ENCODE data around the gene FCHO2. TPM values are rescaled to one million over a fixed set of nuclear protein-coding genes. Genes with fewer than 3 reads are reported as not detected.
"Not testable (repeated sequence)": the region's sequence is repeated elsewhere in the genome, so short reads cannot be mapped to it uniquely, and the experiment has no call there.

Gene FCHO2, protein sequence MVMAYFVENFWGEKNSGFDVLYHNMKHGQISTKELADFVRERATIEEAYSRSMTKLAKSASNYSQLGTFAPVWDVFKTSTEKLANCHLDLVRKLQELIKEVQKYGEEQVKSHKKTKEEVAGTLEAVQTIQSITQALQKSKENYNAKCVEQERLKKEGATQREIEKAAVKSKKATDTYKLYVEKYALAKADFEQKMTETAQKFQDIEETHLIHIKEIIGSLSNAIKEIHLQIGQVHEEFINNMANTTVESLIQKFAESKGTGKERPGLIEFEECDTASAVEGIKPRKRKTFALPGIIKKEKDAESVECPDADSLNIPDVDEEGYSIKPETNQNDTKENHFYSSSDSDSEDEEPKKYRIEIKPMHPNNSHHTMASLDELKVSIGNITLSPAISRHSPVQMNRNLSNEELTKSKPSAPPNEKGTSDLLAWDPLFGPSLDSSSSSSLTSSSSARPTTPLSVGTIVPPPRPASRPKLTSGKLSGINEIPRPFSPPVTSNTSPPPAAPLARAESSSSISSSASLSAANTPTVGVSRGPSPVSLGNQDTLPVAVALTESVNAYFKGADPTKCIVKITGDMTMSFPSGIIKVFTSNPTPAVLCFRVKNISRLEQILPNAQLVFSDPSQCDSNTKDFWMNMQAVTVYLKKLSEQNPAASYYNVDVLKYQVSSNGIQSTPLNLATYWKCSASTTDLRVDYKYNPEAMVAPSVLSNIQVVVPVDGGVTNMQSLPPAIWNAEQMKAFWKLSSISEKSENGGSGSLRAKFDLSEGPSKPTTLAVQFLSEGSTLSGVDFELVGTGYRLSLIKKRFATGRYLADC
- total RNA-seq = 25.9 and 32.9 TPM in 2 replicates

DNA sequence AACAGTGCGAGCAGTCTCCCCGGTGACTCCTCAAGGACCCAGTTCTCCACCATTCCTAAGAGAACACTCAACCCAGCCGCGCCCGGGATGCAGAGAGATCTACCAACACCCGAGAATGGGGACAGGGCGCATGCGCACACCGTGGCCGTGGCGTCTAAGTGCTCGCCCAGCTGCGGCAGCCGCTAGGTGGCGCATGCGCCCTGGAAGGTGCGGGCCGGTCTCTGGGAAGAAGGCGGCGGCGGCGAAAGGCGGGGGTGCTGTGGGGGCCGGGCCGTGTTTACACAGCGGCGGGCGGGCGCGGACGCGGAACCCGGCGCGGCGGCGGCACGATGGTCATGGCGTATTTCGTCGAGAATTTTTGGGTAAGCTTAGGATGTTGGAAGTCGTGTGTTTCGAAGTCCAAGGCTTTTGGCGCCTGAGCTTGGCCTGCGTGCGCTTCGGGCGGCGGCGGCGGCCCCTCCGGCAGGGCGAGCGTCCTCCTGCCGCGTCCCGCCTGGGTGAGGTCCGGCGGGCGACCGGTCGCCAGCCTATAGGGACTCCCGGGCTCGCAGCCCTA, at the start of gene FCHO2:
TSS of gene FCHO2 (plus strand) at position 274 of the 556 bp plus-strand sequence. CDS start at position 330, 56 bp downstream.
- peak; percentile 97 for DNase-seq (ENCODE audit: low read depth in 2 of 2)

DNA sequence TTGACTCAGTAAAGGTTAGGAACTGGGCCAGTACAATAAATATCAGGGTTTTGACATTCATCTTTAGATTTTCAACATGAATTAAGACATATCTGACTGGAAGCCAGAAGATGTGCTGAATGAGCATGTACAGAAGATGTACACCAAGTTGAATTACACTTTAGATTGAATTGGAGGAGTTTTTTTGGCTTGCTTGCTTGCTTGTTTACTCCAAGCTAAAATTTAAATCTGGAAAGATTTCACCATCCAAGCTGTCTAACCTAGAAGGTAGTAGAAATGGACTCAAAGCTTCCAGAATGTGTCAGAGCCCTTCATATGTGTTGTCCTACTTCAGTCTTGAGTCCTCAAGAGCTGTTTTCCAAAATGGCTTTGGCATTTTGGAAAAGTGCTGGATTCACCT, 49.0 kb upstream of the FCHO2 start:
- DNase-seq (ENCODE audit: low read depth in 2 of 2) = no peak

DNA sequence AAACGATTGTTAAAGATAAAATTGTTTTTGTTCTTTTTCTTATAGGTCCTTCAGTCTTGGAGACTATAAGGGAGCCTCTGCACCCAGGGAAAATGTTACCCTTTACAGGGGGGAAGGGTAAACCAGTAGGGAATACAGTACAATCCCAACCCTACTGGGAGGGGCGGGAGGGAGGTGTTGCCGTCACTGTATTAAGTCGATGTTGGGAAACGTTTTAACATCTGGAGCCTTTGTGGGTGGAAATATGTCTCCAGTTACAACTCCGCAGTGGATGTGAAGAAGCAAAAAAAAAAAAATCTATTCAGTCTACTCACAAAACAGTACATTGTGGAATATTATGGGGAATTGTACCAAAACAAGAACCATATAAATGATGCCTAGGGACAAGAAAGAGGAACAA, 47.2 kb upstream of the FCHO2 start:
- no peak for DNase-seq (ENCODE audit: low read depth in 2 of 2)

DNA sequence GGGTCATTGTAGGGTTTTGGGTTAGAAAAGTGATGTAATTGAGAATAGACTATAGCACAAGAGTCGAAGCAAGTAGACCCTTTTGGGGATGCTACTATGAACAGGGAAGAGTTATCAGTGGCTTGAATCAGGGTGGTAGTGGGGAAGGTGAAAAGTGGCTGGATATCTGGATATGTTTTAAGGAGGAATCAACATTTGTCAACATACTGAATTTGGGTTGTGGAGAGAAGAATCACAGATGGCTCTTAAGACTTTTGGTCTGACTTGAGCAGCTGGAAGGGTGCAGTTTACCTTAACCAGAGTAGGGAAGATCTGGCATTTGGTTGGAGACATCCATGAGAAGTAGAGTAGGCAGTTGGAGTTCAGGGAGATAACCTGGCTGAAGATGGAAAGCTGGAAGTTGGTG, 38.5 kb upstream of the FCHO2 start:
- DNase-seq (ENCODE audit: low read depth in 2 of 2) = no peak

DNA sequence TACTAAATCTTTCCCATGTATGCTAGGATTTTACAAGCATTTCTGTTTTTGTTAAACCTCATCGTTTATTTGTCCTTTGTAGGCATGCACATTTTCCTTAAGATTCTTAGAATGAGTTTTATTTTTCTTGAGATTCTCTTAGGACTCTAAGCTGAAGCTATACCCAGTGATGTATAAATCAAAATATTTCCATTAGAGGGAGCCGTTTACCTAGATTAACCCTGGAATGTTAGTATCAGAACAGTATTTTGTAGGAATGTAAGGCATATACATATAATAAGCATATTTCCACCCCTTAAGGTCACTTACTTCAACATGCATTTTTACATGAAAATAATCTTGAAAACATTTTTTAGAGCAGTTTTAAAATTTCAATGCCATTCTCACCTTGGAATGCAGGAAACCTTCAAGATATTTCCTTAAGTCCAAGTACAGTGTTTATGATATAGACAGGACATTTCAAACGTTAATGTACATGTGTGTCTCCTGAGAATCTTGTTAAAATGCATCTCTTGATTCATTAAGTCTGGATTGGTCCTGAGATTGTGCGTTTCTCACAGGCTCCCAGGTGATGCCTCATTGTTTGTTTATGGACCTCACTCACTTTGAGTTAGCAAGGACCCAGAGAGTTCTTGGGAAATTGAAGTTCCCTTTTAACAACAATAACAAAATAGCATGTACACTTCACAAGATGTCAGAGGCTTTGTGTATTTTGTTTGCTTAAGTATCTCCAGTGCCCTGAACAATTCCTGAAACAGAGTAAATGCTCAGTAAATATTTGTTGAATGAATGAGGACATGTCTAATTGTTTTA, 34.9 kb upstream of the FCHO2 start:
- peak; percentile 28 to 35 for DNase-seq (ENCODE audit: low read depth in 2 of 2)

DNA sequence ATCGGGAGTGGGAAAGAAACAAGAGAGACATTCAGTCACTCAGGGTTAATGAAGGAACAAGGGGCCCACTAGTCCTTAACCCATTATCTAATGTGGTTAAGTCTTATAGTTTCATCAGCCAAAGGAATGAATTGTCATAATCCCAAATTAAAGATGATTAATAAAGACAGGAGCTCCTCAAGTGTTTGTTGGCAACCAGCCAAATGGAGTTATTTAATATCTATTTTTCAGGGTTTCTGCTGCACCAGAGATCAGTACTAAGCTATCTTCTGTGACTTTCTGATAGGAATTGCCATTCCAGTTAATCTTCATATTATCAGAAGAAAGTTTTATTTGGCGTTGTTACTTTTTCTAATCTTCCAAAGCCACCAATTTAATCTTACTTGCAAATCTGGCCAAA, 34.0 kb upstream of the FCHO2 start:
- no peak for DNase-seq (ENCODE audit: low read depth in 2 of 2)

DNA sequence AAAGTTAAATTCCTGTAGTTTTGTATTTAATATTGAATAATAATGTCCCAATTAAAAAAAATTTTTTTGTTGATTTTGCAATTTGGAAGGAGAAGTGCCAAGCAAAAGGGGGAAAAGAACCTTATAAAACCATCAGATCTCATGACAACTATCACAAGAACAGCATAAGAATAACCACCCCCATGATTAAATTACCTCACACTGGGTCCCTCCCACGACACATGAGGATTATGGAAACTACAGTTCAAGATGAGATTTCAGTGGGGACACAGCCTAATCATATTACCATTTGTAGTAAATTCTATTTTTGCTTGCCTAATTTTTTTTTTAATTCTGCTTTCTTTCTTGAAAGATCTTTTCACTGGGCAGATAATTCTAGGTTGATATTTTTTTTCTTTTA, 33.4 kb upstream of the FCHO2 start:
- DNase-seq (ENCODE audit: low read depth in 2 of 2) = no peak

DNA sequence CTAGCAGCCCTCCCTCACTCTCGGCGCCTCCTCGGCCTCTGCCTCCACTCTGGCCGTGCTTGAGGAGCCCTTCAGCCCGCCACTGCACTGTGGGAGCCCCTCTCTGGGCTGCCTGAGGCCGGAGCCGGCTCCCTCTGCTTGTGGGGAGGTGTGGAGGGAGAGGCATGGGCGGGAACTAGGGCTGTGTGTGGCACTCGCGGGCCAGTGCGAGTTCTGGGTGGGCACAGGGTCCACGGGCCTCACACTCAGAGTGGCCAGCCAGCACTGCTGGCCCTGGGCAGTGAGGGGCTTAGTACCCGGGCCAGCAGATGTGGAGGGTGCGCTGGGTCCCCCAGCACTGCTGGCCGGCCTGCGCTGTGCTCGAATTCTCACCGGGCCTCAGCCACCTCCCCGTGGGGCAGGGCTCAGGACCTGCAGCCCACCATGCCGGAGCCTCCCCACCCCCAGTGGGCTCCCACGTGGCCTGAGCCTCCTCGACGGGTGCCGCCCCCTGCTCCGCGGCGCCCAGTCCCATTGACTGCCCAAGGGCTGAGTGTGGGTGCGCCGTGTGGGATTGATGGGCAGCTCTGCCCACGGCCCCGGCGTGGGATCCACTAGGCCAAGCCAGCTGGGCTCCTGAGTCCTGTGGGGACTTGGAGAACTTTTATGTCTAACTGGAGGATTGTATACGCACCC, 30.4 kb upstream of the FCHO2 start:
- DNase-seq (ENCODE audit: low read depth in 2 of 2) = no peak

DNA sequence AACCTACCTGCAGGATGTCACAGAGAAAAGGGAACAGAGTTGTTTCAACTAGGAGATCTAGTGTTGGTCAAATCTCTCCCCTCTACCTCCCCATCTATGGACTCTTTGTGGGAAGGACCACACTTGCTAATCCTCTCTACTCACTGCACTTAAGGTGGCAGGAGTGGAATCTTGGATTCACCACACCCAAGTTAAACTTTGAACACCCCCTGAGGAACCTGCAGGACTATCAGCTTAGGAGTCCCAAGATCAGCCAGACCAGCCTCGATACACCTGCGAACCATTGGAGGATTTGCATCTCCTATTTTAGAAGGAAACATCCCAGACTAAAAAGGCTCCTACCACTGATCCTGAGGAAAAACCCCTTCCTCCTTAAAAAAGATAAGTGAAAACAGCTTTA, 23.2 kb upstream of the FCHO2 start:
- not testable (repeated sequence) for DNase-seq (ENCODE audit: low read depth in 2 of 2)

DNA sequence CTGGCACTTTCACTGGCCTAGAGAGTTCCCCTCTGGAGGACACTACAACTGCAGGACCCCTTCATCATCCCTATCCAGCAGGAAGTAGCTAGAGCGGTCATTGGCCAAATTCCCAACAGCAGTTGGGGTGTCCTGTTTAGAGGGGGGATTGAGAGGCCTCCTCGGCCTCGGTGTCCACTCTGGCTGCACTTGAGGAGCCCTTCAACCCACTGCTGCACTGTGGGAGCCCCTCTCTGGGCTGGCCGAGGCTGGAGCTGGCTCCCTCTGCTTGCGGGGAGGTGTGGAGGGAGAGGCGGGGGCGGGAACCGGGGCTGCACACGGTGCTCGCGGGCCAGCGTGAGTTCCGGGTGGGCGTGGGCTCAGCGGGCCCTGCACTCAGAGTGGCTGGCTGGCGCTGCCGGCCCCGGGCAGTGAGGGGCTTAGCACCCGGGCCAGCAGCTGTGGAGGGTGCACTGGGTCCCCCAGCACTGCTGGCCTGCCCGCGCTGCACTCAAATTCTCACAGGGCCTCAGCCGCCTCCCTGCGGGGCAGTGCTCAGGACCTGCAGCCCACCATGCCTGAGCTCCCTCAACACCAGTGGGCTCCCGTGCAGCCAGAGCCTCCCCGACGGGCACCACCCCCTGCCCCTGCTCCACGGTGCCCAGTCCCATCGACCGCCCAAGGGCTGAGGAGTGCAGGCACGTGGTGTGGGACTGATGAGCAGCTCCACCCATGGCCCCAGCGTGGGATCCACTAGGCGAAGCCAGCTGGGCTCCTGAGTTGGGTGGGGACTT, 20.7 kb upstream of the FCHO2 start:
- not testable (repeated sequence) for DNase-seq (ENCODE audit: low read depth in 2 of 2)

DNA sequence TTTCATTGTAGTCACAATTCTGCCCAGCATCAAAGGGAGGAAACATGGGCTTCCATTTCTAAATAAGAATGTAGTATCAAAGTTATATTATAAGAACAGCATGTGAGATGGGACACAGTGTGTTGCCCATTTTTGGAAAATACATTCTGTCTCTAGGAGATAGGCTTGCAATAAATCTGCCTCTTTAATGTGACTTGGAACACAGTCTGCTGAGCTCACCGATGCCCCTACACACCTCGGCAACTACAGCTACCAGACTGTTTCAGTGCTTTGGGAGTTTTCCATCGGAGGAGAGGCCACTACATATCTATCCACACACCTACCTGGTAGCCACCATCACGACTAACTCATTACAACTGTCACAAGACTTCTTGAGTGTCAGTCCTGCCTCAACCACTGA, 18.9 kb upstream of the FCHO2 start:
- DNase-seq (ENCODE audit: low read depth in 2 of 2) = no peak

DNA sequence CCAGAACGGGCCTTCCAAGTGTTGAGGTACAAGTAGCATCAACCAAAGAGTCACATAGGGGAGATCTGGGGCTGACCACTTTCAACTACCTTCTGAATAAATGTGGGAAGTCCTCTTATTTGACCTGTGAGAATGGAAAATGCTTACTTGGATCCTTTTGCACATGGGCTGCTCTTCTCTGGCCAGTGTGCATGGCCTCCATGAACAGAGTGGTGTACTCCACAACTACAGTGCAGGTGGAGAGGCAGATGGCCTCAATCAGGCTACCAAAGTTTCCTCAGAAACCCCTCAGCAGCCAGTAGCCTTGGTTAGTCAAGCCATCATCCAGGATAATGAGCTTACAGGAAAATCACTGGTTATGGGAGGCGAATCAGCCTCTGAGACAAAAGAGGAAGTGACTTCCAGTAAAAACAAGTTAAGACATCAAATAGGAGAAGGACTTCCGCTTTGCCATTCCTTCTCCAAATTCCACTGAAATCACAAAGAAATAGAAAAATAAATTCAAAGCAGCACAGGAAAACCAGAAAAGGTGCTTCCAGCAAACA, 18.3 kb upstream of the FCHO2 start:
- DNase-seq (ENCODE audit: low read depth in 2 of 2) = peak in 1 of 2 donors; percentile 61

DNA sequence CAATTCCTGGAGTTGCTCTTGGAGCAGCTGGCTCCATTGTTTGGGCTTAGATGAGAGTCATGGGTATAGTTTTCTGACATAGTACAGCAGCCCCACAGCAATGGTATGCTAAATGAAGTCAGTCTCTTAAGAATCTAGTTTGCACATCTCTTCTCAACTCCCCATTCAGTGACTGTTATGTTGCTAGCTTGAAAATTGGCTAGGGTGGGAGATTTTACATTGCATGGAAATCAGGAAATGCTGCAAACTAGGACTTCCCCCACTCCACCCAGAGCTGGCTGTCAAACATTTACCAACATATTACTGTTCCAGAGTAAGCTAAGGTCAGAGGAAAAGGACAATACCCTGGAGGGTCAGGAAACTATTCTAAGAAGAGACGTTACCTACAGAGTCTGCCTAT, 17.6 kb upstream of the FCHO2 start:
- peak; percentile 41 to 58 for DNase-seq (ENCODE audit: low read depth in 2 of 2)

DNA sequence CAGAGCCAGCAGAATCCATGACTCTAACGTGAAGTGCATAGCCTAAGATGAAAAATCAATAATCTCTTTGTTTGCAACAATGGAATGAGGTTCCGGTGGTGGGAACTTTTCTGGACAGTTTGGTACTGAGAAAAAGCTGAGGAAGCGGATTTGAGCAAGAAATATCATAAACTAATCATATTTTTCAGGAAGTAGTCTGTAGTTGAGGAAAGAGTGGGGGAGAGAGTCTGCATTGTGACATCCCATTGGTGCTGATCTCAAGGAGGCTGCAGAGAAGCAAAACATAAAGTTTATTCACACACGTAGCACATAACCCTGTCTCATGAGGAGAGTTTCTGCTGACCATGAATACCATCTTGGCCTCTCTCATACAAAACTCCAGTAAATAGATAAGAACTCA, 15.8 kb upstream of the FCHO2 start:
- DNase-seq (ENCODE audit: low read depth in 2 of 2) = no peak

DNA sequence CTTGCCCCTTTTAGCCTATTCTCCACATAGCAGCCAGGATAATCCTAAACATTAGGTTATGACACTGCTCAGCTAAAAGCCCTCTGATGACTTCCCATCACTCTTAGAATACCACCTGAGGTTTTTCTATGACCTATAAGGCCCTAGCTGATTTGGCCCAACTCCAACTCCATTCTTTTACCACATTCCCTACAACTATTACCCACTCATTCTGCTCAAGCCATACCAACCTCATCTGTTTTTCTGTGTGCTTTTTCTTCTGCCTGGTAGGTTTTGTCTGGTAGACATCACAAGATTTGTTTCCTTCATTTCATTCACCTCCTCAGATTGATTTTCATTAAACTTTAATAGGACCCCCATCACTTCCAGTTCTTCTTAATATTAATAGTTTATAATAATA, 12.5 kb upstream of the FCHO2 start:
- no peak for DNase-seq (ENCODE audit: low read depth in 2 of 2)

DNA sequence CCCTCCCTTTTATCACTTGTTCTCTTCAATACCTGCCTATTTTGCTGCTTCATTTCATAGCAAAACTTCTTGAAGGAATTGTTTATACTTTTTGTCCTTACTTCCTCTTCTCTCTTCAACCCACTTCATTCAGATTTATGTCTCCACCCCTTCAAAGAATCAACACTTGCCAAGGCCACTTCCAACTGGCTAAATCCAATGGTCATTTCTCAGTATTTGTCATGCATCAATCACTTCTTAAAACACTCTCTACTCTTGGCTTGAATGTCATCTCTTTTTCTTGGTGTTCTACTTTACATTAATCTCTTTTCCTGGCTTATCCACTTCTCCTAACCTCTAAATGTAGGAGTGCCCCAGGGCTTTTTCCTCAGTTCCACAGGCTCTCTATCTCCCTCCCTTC, 8.3 kb upstream of the FCHO2 start:
- no peak for DNase-seq (ENCODE audit: low read depth in 2 of 2)

DNA sequence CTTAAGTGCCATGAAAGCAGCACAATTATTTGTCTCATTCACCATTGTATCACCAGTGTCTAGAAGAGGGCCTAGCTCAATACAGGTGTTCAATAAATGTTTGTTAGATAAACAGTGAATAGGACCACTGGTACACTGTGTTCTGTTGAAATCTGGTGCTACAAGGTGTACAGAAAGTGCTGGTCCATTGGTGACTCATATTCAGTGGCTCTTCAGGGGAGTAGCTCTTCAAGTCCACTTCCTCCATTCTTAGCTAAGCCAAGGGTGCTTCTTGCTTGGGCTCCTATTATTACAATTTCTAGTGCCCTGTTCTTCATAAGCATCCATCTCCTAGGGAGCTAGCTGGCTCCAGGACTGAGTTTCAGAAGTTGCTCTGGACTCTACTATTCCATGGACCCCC, 6.4 kb upstream of the FCHO2 start:
- peak in 1 of 2 donors; percentile 36 for DNase-seq (ENCODE audit: low read depth in 2 of 2)

DNA sequence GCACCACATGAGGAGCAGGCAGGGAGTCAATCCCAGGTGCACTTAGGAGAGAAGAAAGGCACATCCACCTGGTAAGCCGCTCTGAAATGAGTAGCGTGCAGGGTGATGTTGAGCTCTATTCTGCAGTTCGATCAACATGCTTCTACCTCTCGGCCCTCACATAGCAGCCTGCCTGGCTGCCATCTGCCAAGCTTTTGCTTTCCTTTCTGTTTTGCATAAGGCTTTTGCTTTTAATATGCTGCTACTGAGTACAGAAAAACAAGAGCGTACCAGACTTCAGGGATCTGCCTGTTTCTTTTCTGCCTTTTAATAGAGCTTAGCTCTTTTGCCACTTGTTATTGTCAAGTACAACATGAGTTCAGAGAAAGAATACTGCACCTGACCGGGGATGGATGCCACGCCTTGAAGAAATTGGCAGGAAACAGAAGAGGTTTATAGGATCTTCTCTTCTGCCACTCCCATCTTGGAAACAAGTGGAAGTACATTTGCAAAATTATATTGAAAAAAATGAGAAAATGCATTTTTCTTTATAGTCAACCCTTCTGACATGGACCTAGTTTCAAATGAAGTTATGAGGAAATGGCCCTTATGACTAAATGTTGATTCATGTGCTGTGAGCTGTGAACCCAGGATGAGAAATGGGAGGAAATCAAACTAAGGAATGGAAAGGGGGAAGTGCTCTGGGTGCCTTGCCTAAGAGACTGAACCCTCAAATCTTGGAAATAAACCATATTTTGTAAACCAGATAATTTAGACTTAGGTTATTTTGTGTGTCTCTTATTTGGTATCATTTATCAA, 4.0 kb upstream of the FCHO2 start:
- DNase-seq (ENCODE audit: low read depth in 2 of 2) = peak in 1 of 2 donors; percentile 83

DNA sequence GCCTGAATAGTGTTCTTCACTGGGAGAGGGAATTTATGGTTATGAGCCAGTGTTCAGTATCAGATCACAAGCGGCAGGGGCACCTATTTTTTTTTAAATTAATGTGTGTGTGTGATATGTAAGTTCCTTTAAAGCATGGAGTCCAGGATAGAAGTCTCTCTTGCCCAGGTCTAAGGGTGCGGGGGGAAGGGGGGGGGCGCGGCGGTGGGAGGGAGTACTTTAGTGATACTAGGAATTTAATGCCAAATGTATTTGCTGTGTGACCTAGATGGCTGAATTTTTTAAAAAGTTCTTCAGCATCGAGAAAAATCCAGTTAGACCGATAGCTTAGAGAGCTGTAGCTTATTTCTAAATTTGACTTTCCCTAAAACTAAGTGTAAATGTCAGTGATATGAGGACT, 1.5 kb upstream of the FCHO2 start:
- DNase-seq (ENCODE audit: low read depth in 2 of 2) = no peak

All from lung microvascular endothelial cell (primary cell).